SW 1271 (cell line): Measurements from ENCODE around the gene SVIL.
"Not testable (repeated sequence)": the region's sequence is repeated elsewhere in the genome, so short reads cannot be mapped to it uniquely, and the experiment has no call there.

Experiments used
- DNase-seq, 2 experiments: peaks; one replicate each; lab custom pipeline; 2025; lab: John Stamatoyannopoulos, UW

SVIL gene

DNA sequence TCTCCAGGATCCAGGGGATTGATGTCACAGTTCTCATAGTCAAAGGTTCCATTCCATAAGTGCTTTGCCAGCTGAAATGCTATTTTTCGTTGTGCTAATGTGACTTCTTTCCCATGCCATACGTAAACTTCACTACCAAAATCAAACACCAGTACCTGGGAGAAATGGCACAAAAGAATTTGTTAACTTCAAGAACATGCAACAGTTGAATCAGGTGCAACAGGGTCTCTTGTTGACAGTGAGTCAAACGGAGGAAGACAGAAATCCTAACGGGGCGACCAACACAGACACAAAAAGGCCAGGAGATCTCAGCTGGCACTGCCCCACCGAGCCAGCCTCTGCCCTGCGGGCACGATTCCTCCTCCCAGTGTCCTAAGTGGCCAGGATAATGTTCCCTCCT lies 150.1 kb downstream of the SVIL start:
- DNase-seq, result not testable (repeated sequence)

DNA sequence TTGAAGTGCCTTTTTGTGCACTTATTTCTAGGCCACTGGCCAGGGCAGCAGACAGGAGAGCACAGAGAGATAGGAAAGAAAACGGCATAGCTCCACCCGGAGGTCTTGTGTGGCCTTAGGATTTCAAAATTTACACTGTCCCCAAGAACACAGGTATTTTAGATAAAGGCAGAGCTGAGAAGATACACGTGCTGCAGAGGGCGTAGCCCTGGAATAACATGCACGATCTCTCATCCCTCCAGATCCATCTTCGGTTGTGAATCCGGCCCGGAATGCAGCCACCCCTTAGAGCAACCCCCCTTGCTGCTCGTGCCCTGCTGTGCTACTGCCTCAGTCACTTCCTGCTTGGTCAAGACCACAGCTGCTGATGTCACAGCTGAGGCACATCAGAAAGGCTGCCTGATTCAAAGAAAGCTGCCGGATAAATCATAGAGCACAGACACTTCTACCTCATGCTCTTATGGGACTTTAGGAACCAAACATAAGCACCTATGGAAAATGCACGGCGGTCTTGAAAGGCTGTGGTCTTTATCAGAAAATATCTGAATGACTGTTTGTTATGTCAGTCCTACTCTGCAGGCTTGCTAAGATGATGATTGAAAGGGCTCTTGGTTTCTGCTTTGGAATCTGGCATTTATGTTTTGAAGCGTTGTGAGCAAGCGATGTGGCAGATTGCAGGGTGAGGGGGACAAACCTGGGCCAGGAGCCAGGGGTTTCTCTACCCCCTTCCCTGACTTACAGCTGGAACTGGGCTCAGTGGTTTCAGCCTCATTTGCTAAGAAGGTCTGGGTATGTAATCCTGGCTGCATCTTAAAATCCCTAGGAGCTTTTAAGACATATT lies 152.0 kb downstream of the SVIL start:
- DNase-seq, result no peak

DNA sequence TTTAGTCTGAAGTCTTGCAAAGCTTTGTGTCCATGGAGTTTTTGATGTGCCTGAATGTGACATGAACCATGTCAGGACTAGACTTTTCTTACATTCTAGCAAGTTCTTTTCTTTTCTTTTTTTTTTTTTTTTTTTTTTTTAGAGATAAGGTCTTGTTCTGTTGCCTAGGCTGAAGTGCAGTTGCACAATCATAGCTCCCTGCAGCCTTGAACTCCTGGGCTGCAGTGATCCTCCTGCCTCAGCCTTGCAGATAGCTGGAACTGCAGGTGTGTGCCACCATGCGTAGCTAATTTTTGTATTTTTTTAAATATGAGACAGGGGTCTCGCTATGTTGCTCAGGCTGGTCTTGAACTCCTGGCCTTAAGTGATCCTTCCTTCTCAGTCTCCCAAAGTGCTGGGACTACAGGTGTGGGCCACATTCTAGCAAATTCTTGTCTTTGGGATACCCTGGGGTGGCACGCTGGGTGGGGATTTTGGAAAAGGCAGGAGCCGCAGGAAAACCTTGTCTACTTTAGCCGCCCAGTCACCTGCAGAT lies 152.8 kb downstream of the SVIL start:
- no peak for DNase-seq

DNA sequence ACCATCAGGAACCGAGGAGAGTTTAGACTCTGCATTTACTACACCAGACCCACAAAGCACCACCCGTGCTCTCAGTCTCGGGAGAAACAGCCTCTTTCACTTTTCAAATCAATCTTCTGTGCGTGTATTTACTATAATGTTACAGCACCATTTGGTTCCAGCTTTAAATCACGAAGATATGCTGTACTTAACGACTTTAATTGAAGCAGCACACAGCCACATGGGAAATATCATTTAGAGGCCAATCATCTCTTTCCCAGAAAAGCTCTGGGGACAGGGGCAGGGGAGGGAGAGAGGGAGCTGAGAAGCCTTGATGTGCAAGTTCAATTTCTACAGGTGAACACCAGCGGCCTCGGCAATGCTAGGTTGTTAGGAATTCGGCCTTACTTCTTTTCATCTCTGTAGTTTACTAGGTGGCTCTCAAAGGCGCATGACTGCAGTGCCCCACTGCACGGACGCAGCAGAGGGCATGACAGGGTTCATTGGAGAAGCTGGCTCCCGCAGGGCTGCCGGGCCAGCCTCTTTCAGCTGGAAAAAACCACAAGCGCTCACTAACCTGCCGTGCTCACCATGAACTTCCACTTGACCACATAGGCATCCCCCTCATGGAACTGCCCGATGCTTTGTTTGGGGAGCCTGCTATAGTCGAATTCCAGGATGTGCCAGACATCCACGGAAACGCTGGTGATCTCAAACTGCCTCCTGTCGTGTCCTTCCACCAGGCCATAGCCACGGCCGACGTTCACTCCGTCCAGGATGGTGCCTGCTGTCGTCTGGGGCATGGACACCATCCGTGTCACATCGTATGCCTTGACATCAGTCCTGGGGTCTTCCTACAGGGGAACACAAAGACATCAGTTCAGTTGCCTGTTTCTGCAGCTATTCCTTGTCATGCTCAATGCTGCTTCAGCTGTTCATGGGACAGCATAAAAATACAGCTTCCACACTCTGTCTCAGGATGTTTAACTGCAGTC lies 154.5 kb downstream of the SVIL start:
- no peak for DNase-seq

DNA sequence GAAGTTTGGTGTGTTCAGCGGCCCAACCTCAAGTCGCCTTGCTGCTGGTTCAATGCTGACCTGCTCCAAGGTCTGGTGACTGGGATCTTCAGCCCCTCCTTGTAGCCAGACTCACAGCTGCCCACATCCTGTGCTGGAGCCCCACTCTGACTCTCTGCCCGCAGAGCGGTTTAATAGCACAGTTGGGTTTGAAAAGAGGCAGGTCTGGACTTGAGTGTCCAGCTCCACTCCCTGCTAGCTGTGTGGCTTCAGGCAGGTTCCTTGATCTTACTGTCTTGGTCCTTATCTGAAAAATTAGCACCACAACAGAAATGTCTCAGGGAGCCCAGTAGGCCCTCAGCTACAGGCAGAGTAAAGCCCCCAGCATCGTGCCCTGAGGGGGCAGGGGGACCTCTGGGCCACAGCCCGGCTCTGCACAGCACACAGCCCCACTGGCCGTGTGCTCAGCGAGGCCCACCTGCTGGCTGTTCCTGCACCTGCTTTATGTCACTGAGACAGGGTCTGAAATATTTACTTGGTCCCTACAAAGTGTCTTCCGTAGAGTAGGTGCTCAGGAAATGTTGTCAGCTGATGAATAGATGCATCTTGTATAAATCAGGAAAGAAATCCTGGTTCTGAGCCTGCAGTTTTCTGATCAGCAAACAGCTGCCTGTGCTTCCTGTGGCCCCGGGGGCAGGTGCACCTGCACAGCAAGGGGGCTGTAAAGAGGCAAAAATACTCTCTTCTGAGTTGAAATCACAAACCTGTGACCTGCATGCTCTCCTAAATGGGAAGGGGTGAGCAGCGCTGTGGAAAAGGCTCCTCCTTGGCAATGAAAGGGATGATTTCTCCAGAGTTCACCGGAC lies 155.5 kb downstream of the SVIL start:
- no peak for DNase-seq

DNA sequence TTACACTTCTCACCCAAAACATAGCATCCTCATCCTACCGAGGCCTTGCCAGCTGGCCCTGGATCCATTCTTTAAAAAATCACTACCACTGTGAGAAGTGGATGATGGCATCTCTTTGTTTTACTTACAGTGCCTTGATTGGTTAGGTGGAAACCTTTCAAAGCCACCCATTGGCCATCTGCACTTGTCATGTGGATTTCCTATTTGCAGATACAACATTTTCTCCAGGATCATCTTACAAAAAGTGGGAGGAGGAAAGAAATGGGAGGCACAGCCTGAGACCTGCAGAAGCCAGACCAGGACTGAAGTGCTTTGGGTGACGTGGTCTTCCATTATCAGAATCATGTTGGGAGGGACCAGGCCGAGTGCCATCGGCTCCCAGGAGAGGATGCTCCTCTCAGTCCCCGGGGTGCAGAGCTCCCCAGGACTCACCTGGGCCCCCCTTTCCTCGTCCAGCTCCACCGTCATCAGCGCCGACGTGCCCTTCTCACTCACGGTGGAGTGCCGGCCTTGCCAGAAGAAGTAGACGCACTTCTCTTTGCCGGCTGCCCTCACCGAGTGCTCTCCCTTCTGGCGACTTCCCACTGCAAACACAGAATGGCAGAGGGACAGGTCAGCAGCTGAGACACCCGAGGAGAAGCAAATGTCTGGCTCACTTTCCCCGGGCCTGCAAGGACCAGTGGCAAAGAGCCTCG lies 161.2 kb downstream of the SVIL start:
- no peak for DNase-seq

DNA sequence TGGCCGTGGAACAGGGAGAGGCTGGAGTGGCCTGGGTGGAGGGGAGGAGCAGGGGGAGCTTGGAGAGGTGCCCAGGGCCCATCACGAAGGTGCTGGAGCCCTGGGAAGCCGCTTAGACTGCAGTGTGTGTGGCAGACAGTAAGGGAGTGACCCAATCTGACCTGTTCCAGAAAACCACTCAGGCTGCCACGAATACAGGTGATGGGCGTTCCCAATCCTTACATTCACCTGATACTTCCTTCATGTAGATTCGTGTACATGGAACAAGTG lies 161.7 kb downstream of the SVIL start:
- DNase-seq, result no peak

DNA sequence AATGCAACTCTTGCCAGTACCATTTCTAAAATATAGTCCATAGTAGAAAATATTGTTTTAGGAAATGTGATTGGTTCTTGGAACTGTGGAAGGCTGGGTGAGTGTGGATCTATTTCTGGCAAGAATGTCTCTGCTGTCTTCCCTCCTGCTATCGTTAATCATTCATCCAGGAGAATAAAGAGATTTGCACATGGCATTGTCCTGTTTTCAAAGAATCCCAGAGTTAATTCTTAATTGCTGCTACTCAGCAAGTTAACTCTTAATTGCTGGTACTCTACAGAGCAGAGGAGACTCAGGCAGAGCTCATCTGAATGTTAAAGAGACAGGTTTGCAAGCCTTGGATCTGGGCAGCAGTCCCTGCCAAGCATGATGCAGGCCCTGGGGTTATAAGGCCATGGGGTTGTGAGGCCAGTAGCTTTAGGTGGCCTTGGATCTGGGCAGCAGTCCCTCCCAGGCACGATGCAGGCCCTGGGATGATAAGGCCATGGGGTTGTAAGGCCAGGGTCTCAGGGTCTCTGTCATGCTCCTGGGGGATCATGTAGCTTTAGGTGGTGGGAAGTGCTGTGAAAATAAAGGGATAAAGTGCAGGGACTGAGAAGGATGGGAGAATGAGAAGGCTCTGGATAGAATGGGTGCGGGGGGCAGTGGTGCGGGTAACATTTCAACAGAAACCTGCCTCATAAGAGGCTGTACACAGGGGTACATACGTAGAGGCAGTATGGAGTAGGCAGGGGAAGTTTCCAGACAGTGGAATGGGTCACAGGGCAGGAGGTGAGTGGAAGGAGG lies 162.3 kb downstream of the SVIL start:
- DNase-seq, result no peak

DNA sequence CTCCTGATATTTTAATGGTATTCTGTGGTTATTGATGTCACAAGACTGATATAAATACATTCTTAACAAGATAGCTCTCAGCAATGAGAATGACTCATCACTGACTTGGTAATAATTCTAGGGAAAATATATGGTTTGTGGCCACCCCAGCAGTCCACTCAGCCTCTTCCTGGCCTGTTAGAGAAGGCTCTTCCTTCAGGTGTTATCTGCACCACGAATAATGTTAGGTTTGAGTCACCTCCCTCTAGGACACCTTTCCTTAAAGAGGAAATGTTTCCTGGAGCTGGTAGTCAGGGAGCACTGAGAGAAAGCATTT lies 163.3 kb downstream of the SVIL start:
- peak in 1 of 2 experiments; percentile 32 for DNase-seq

DNA sequence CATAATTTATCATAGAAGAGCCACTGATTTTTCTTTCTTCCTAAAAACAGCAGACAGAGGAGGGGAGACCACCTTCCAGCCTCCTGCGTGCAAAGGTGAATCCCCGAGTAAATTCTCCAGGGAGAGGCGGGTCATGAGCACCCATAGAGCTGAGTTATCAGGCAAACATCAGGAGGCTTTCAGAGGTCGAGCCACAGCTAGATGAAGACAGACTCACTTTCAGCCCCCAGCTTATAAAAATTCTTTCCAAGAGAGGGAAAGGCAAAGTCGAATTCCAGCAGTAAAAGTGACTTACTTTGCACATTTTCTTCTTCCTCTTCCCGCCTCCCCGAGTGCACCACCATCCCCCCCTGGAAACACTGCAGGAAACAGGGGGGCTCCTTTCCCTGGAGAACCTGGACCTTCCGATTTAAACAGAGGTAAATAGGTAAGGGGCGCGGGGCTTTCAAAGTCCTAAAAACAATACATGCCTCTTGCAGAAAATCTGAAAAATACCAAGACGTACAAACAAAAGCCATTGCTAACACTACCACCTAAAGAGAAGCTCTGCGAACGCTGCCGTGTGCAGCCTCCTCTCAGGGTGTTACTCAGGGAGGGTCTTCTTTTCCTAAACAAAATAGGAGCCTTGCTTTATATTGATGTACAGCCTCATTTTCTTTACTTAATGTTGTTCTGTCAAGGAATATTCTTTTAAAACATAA lies 163.8 kb downstream of the SVIL start:
- no peak for DNase-seq

DNA sequence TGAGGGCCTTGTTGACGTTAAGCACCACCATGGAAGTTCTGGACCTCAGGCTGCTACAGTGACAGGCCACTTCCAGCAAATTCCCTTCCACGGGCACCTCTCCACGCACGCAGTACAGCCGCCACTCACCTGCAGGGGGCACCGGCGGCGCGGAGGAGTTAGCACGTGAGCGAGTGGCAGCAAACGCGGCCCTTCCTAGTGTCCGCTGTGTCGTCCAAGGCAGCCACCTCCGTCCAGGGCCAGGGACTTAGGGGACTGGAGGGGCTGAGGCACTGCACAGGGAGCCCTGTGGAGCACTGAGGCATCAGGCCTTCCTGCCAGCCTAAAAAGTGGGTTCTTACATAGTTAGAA lies 164.4 kb downstream of the SVIL start:
- DNase-seq, result no peak

DNA sequence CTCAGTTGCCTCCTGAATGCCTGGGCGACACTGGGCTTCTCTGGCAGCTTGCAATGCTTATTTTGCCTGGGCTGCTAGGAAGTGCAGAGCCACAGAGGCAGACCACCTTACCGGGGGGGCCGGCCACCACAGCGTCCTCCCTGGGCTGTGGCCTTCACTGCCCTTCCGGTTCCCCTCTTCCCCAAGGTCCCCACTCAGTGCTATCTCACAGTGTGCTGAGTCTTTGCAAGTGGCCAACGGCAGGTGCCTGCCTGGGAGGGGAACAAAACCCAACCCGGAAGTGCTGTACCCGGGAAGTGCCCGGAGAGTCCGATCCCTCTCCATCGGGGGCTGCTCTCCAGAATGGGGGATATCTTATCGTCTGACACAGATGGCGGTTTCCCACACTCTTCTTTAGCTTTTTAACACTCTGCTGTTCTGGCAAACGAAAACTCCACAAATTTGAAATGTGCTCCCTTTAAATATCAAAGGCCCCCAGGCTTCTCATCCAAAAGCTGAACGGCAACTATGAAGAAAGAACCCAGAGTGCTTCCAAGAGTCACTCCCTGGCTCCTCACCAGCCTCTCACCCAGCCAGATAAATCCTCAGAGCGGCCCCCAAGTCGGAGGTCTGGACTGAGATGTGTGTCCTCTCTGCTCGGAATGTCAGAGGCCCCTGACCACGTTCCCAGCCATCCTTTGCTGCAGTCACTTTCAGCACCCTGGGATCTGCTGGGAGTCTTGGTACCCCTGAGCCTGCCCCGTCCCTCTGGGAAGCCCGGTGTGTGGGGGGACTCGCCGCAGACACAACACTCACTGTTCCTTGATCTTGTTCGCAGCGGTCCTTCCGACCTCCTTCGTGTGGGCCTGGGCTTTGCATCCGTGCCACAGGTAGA lies 165.1 kb downstream of the SVIL start:
- no peak for DNase-seq

DNA sequence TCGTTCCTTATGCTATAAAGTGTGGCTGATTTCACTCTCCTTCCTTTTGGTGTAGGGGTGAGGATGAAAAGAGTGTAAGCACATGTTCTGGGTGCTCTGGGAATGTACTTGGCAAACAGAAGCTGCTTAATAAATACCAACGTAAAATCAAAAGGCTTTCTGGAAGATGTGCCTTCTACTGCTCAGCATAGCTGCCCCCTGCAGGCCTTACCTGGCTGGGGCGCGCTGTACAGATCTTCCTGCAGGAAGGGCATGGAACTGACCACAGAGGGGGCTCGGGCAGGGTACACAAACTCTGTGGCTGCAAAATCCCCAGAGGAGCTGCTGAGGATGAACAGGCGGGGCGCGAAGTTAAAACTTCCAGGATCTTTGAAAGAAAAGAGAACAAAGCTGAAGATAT lies 169.4 kb downstream of the SVIL start:
- no peak for DNase-seq

DNA sequence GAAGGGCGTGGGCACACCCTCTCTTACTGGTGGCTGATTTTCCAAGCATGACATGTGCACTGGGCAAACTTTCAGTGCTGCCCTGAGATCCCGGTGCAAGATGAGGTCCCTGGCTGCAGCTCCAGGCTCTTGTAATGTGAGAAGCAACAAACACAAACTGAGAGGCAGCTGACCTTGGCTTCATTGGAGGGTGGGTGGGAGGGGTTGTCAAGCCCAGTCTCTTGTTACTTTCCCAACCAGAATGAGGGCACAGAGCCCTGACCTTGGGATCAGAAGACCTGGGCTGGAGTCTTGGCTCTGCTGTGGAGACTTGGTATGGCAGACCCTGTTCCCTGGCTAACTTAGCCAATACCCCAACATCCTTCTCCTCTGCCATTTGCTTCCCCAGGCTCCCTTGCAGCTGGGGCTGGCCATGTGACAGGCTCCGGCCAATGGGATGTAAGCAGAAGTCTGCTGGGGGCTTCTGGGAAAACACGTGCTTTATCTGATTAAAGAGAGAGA lies 170.1 kb downstream of the SVIL start:
- DNase-seq, result not testable (repeated sequence)

DNA sequence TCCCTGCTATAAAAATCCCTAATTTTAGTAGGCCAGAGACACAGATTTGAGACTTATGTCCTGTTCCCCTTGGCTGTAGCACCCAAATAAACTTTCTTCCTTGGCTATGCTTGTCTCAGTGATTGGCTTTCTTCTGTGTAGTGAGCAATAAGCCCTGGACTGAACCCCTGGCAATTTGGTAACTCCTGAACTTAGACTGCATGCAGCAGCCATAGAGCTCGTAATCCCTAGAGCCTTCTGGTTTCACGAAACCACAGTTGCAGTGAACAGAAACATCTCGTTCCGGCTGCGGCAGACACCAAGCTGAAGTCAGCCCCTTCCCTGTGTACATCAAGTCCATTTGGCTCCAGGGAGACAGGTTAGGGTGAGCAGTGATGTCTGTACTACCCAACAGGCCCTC lies 173.7 kb downstream of the SVIL start:
- DNase-seq, result no peak

DNA sequence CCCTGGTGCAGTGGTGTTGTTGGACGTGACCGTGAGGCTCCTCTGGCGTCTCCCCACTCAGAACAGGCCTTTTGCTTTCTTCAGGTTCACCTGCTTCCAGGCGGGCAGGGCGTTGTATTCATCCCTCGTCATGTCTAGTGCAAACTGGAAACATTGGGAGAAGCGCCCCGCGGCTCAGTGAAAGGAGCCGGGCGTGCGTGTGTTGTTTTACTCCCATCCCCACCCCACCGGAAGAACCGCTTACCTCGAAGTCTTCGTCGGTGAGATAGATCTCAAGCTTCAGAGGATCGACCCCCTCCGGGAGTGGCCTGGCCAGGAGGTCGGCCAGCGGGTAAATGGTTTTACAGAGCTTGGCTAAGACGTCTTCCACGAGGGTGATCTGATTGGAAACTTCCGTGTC lies 176.6 kb downstream of the SVIL start:
- not testable (repeated sequence) for DNase-seq

DNA sequence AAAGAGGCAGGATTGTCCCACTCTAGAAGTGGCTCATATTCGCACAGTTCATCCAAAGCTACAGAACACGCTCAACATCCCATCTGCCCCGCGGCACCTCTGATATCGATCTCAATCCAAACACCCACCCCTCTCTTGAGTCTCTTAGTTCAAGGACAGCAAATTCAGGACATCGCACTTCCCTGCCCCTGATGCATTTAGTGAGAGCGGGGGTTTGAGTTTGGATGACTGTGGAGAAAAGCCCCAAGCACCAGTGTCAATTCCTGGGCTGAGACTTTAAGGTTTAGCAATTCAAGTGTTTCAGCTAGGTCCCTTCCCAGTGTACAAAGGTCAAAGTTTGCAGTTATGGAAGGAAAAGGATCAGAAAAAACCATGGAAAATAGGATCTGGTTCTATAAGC lies 179.7 kb downstream of the SVIL start:
- no peak for DNase-seq

DNA sequence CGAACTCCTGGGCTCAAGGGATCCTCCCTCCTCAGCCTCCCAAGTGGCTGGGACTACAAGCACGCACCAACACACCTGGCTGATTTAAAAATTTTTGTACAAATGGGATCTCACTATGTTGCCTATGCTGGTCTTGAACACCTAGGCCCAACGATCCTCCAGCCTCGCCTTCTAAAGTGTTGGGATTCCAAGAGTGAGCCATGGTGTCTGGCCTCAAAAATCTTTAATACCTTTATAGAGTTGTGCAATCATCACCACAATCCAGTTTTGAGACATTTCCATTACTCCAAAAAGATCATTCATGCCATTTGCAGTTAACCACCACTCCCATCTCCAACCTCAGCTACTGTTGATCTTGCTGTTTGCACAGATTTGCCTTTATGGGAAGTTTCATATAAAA lies 180.5 kb downstream of the SVIL start:
- no peak for DNase-seq

DNA sequence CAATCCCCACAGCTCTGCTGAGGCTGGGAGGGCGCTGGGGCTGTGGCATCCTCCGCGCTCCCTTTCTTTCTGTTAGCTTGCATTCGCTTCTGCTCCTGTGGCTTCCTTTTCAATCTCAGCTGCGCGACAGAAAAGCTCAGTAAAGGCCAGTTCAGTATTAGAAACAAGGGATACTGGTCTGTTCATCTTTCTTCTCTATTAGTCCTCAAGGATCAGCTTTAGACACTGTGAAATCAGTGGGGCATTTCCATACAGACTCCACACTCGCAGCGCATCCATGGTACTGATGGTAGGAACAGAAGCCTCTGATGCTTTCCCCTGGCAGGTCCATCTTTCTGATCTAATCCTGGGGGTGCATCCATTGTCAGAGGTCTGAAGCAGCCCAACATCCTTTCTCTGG lies 182.2 kb downstream of the SVIL start:
- DNase-seq, result no peak
